Activated CD8-positive, alpha-beta T cell treated with anti-CD3 and anti-CD28 coated beads, Interleukin-2, amount 10 ng/mL, durations not matched to agents 7 days and 5 days (primary cell): Measurements from ENCODE around the gene SNRNP27. TPM values are rescaled to one million over a fixed set of nuclear protein-coding genes. Genes with fewer than 3 reads are reported as not detected.

Experiments
- ATAC-seq: fragments of 150-1000 bp; cut with Tn5 transposase; one replicate; pipeline ENCODE4 v1.10.0; 2021; ENCODE audit warnings: moderate library complexity
- CTCF ChIA-PET: fragments of 350-600 bp; sonication (Branson Sonifier 250); formaldehyde crosslinking; loops from one replicate; lab custom pipeline; 2021; ENCODE audit warnings: antibody characterized with exemption; lab: Charles Lee
- POLR2A ChIA-PET: fragments of 350-600 bp; sonication (Branson Sonifier 250); formaldehyde crosslinking; loops from one replicate; lab custom pipeline; 2021; ENCODE audit warnings: antibody characterized with exemption; lab: Charles Lee
- DNase-seq: peaks from one replicate; pipeline ENCODE4 v3.0.0-alpha.2; 2020
- H3K27ac Mint-ChIP-seq: one replicate; pipeline ENCODE4 v1.8.0; 2021; ENCODE audit warnings: mild to moderate bottlenecking, mixed read lengths
- H3K27me3 Mint-ChIP-seq: one replicate; pipeline ENCODE4 v1.8.0; 2021; ENCODE audit warnings: low read depth, mixed read lengths
- H3K36me3 Mint-ChIP-seq: one replicate; pipeline ENCODE4 v1.8.0; 2021; ENCODE audit warnings: low read depth, mixed read lengths
- H3K4me1 Mint-ChIP-seq: one replicate; pipeline ENCODE4 v1.8.0; 2021; ENCODE audit warnings: low read depth, mixed read lengths
- H3K4me3 Mint-ChIP-seq: one replicate; pipeline ENCODE4 v1.8.0; 2021; ENCODE audit warnings: mild to moderate bottlenecking, mixed read lengths
- H3K9me3 Mint-ChIP-seq: one replicate; pipeline ENCODE4 v1.8.0; 2022; ENCODE audit warnings: mixed read lengths; ENCODE audit not compliant: insufficient read depth
- total RNA-seq, 2 experiments: library from RNA; stranded (reverse); gene quantifications; one replicate each; pipeline ENCODE4 v1.2.3, GENCODE V29; 2021

The SNRNP27 gene
- total RNA-seq, 2 experiments from 2014 or later, result 53.0 to 56.0 TPM

DNA sequence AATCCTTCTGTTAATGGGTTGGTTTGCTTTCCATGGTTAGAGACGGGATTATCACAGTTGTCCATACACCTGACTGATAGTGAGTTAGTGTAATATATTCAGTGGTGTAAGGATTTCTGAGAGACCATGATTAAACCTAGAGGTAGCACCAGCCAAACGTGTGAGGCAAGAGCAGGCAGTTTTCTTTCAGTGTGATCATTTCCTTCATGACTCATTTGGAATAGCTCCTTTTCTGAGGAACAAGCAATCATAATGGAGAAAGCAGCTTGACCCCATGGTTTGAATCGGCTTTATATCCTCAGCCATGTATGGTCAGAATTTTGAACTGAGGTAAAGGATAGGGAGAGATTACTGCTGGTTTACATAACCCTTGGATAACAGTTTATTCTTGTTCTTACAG is 24.1 kb downstream of the SNRNP27 start:
- ATAC-seq, result no peak
- H3K27ac Mint-ChIP-seq, result no peak overlapping the region
- H3K27me3 Mint-ChIP-seq, result no peaks in the 10 kb centered on the region

DNA sequence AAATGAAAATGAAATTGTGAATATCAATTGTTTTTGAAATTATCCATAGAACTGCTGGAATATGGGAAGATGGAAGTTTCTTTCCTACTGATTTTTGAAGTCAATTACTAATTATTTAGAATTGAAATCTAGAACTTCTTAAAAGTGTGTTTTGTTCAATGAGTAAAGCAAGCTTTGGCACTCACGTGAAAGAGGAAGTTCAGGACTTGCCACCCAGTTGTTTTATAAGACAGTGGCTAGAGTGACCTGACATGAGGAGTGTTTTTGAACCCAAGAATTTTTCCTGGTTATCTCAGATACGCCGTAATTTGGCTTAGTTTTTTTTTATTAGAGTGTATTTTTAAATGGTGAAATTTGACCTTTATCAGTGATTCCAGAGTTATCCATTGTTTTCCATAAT is 24.6 kb downstream of the SNRNP27 start:
- Mint-ChIP-seq H3K4me1 (peaks cover 38% of the 10 kb centered on the region), H3K4me3 (no peak overlapping the region), H3K27me3 (no peaks in the 10 kb centered on the region), H3K27ac (no peak overlapping the region), H3K36me3 (peaks cover 36% of the 10 kb centered on the region), H3K9me3 (no peaks in the 10 kb centered on the region)
- no peak for ATAC-seq
- DNase-seq, result no peak
- ChIA-PET POLR2A (no interaction called here), CTCF (interaction anchor here (1.2 to 1.5 kb wide), 2 partner anchors 153 to 225 kb away, joined by 4 to 5 read pairs; no protein-coding TSS in a partner anchor)

More for the DNA sequence above, 24.1 kb downstream of the SNRNP27 start:
- no peaks in the 10 kb centered on the region for H3K9me3 Mint-ChIP-seq
- H3K36me3 Mint-ChIP-seq, result peaks cover 32% of the 10 kb centered on the region
- CTCF ChIA-PET, result interaction anchor here (1.2 to 6.5 kb wide), 2 partner anchors 153 to 226 kb away, joined by 5 to 103 read pairs; no protein-coding TSS in a partner anchor
- POLR2A ChIA-PET, result no interaction called here
- H3K4me3 Mint-ChIP-seq, result no peak overlapping the region
- peaks cover 36% of the 10 kb centered on the region for H3K4me1 Mint-ChIP-seq
- DNase-seq, result no peak

DNA sequence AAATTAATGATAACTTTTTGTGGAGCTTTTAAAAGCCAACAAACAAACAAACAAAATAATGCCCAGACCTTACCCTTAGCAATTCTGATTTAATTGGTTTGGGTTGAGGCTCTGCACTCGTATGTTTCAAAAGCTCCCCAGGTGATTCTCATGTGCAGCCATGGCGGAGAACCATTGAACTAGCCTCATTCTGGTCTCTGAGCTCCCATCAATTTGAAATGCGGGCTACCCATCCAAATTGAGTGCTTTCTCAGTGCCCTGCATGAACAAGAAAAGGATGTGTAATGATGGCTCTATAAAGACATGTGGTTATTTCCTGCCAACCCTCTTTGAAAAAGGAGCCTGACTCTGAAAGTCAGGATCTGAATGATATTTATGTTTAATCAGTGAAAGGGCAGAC is 29.4 kb downstream of the SNRNP27 start:
- Mint-ChIP-seq H3K9me3 (no peaks in the 10 kb centered on the region), H3K27me3 (no peaks in the 10 kb centered on the region), H3K36me3 (peaks cover 32% of the 10 kb centered on the region), H3K4me1 (peaks cover 13% of the 10 kb centered on the region), H3K27ac (no peak overlapping the region), H3K4me3 (no peak overlapping the region)
- ChIA-PET CTCF (interaction anchor here (0.8 to 1.2 kb wide), 6 partner anchors 9 to 148 kb away, joined by 3 to 4 read pairs (median 4); partner anchors contain the start of gene MXD1), POLR2A (interaction anchor here (1.9 kb wide), 1 partner anchor 9 kb away, joined by 4 read pairs; the partner anchor contains the start of gene MXD1)
- DNase-seq (no peak), ATAC-seq (no peak)

DNA sequence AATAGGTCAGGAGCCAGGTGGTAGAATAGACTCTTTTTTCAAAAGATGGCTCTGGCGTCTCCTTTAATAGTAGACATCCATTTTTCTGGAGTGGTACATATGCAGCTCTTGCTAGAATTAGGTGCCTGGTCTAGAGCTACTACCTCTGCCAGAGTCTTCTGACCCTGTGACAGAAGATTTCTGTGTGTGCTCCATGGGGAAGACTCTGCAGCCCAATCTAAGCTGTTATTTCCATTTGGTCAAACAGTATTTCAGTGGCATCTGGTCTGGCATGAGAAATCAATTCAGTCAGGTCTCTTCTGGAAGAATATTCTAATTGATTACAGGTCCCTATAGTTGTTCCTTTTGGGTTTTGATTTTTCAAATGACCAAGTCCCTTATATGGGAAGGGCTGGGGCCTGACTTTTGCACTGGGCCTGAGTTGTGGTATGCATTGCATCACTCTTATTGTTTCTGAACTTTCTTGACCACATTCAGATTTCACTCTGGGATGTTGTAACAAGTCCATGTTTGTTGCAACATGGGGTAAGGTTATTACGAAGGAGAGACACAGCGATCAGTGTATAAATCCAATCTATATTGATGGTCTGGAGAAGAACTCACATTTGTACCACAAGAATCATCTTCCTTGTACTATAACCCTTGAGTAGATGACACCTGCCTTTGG is 33.2 kb downstream of the SNRNP27 start:
- Mint-ChIP-seq H3K36me3 (peaks cover 32% of the 10 kb centered on the region), H3K4me1 (peaks cover 14% of the 10 kb centered on the region), H3K9me3 (no peaks in the 10 kb centered on the region), H3K27me3 (no peaks in the 10 kb centered on the region), H3K4me3 (no peak overlapping the region), H3K27ac (no peak overlapping the region)
- ATAC-seq (no peak), DNase-seq (no peak)
- ChIA-PET CTCF (no interaction called here), POLR2A (interaction anchor here (1.1 kb wide), 1 partner anchor 12 kb away, joined by 3 read pairs; the partner anchor contains the start of gene MXD1)

DNA sequence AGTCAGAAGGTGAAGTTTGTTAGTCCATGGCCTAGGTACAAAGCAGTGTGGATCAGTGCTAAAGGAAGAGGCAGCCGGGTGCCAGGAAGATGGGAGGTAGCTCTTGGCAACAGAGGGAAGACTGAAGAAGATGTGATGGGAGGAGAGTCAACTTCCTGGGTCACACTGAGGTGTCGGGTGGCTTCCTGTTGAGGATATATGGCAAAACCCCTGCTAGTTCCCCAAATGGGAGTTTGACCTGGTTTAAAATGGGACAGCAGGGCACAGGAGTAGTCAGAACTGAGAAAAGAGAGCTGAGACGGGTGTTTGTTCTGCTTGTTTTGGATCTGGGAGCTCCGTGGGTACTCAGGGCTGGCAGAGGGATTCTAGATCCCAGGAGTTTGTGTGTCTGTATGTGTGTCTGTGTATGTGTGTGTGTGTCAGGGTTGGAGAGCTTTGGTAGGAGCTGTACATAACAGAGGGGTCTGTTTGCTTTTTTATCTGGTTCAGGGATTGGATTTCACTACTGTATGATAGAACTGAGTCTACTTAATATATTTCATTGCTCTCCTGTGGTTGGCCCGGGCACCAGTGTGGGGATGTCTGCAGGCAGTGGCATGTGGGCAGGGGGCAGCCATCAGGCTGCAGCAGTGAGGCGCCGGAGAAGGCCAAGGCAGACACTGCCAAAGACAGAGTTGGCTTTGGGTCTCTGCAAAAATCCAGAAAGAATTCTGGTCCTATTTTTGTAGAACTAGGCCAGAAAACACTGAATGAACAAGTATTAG is 38.3 kb downstream of the SNRNP27 start:
- Mint-ChIP-seq H3K27ac (peak overlapping the region; percentile 22), H3K27me3 (no peaks in the 10 kb centered on the region), H3K4me1 (peaks cover 21% of the 10 kb centered on the region), H3K36me3 (peaks cover 42% of the 10 kb centered on the region), H3K9me3 (no peaks in the 10 kb centered on the region), H3K4me3 (no peak overlapping the region)
- ChIA-PET POLR2A (interaction anchor here (0.5 to 1.8 kb wide), 3 partner anchors 14 to 1060 kb away, joined by 3 to 4 read pairs (median 4); partner anchors contain the start of gene C2orf42), CTCF (interaction anchor here (0.7 to 1.5 kb wide), 3 partner anchors 13 to 18 kb away, joined by 3 to 4 read pairs (median 3); no protein-coding TSS in a partner anchor)
- DNase-seq (no peak), ATAC-seq (no peak)

DNA sequence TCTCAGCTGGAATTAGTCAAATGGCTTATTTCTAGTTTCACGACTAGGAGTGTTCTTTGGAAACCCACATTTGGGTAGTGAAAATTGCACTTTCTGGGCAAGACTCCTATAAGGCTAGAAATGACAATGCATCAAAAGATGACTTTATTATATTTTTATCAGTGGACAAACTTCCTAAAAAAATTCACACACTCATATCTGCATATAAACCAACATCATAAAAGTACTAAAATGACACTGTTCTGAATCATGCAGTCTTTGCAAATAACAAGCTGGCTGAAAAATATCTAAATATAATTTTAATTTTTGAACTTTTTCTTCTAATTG is 38.8 kb downstream of the SNRNP27 start:
- Mint-ChIP-seq H3K4me3 (no peak overlapping the region), H3K4me1 (peaks cover 21% of the 10 kb centered on the region), H3K36me3 (peaks cover 46% of the 10 kb centered on the region), H3K27me3 (no peaks in the 10 kb centered on the region), H3K9me3 (no peaks in the 10 kb centered on the region), H3K27ac (no peak overlapping the region)
- no peak for ATAC-seq
- DNase-seq, result no peak
- ChIA-PET CTCF (interaction anchor here (1.2 to 1.5 kb wide), 2 partner anchors 12 to 19 kb away, joined by 3 to 4 read pairs; no protein-coding TSS in a partner anchor), POLR2A (interaction anchor here (0.5 to 1.8 kb wide), 3 partner anchors 14 to 1059 kb away, joined by 3 to 4 read pairs (median 4); partner anchors contain the start of gene C2orf42)

DNA sequence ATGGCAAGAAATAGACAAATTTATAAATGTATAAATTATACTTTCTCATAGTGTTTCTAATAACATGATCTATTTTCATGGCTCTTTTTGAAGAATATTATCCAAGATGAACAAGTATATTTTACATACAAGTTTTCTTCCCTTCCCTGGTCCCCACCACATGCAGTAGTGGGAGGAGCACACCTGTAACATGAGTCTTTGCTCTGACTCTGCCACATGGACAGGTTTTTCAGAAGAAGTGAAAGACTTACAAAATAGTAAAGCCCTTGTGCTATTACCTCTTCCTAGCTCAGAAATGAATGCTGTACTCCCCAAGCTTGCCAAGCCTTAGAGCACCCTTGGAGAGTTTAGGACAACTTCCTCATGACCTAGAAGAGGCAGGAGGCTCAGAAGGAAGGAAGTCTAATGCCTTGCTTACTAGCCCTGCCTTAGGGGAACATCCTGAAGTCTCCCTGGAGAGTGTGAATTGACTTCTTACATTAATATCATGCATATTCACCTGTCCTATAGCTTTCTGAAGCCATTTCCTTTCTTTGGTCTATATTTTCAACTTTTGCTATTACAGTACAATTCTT is 39.6 kb downstream of the SNRNP27 start:
- no peak for DNase-seq
- Mint-ChIP-seq H3K36me3 (peaks cover 47% of the 10 kb centered on the region), H3K4me1 (peaks cover 21% of the 10 kb centered on the region), H3K9me3 (no peaks in the 10 kb centered on the region), H3K27me3 (no peaks in the 10 kb centered on the region), H3K27ac (no peak overlapping the region), H3K4me3 (no peak overlapping the region)
- ChIA-PET POLR2A (no interaction called here), CTCF (interaction anchor here (0.8 to 1.5 kb wide), 4 partner anchors 9 to 64 kb away, joined by 3 to 4 read pairs (median 3); no protein-coding TSS in a partner anchor)
- ATAC-seq, result no peak

DNA sequence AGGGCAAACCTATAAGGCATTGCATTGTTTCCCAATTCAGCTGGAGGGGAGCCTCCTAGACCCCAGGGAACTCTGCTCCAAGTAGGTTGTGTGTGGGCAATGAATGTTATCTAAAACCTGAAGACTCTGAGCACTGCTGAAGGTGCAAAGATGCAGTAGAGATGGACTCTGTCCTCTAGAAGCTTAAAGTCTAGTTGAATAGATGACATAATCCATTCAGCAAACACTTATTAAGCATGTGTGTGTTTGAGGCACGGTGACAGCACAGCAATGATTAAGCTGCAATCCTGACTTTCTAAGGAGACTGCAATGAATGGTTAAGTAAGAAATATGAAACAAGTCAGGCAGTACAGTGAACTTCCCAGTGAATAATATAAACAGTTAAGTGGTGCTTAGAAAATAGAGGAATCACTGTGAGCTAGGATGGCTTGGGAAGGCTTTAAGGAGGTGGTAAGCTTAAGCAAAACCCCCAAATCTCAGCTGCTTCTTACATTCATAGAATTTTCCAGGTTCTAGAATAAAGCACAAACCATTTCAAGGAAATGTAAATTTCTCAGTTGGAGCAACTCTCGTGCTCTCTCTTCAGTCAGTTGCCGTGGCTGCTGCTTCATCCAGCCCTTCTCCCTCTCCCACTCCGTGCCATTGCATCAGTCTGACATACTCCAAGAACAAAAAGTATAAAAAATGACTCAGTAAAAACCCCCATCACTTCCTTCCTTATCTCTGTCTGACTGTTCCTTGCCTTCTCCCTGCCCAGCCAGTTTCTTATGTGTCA is 40.3 kb downstream of the SNRNP27 start:
- POLR2A ChIA-PET, result no interaction called here
- CTCF ChIA-PET, result interaction anchor here (0.8 to 1.5 kb wide), 4 partner anchors 8 to 63 kb away, joined by 3 to 4 read pairs (median 3); no protein-coding TSS in a partner anchor
- DNase-seq (no peak), ATAC-seq (no peak)
- Mint-ChIP-seq H3K9me3 (no peaks in the 10 kb centered on the region), H3K4me3 (no peak overlapping the region), H3K4me1 (peaks cover 21% of the 10 kb centered on the region), H3K36me3 (peaks cover 48% of the 10 kb centered on the region), H3K27ac (no peak overlapping the region), H3K27me3 (no peaks in the 10 kb centered on the region)

DNA sequence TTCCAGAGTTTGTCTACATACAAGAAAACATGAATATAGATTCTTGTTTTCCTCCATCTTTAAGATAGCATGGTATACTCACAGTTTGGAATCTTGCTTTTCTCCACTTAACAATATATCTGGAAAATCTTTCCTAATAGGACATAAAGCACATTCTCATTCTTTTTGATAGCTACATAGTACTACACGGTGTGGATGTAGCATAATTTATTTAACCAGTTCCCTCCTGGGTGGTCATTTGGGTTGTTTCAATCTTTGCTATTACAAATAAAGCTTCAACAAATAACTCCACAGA is 40.8 kb downstream of the SNRNP27 start:
- ChIA-PET POLR2A (no interaction called here), CTCF (interaction anchor here (0.7 to 1.1 kb wide), 2 partner anchors 23 to 137 kb away, joined by 3 read pairs; no protein-coding TSS in a partner anchor)
- Mint-ChIP-seq H3K27me3 (no peaks in the 10 kb centered on the region), H3K4me1 (peaks cover 21% of the 10 kb centered on the region), H3K9me3 (no peaks in the 10 kb centered on the region), H3K4me3 (no peak overlapping the region), H3K27ac (no peak overlapping the region), H3K36me3 (peaks cover 49% of the 10 kb centered on the region)
- ATAC-seq (no peak), DNase-seq (no peak)

DNA sequence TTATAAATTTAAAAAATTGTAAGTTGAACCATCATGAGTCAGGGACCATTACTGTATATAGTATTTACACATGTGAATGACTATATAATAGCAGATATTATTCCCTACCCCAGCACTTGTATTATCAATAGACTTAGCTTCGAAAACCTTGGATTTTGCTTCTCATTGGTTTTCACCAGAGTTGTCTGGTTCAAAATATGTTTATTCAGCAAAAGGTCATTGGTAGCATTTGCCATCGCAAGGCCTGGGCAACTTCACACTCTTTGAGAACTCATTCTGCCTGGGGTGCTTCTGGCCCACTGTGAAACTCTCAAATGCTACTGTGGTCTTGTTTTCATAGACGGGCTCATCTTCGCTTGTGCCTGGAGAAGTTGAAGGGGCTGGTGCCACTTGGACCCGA is 41.3 kb downstream of the SNRNP27 start:
- CTCF ChIA-PET, result interaction anchor here (0.7 to 1.1 kb wide), 3 partner anchors 14 to 136 kb away, joined by 3 read pairs; no protein-coding TSS in a partner anchor
- H3K36me3 Mint-ChIP-seq, result peaks cover 53% of the 10 kb centered on the region

DNA sequence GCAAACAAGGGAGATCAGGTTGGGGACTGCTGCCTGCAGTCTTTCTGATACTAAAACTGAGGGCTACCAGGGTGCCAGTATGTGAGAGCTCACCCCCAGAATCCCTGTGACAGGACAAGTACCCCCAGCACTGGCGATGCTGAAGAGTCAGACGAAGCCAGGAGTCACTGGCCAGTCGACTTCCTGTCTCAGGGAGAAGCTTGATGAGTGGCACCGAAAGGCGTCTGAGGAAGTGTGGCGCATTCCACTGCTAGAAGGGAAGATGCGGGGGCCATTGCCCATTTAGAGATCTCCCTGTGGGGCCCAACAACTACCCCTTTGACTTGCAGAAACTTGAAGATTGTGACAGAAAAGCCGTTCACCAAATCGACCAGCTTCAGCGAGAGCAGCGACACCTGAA is 43.1 kb downstream of the SNRNP27 start:
- ATAC-seq (no peak), DNase-seq (no peak)
- peaks cover 17% of the 10 kb centered on the region for H3K4me1 Mint-ChIP-seq
- H3K27me3 Mint-ChIP-seq, result no peaks in the 10 kb centered on the region
- POLR2A ChIA-PET, result interaction anchor here (0.6 kb wide), 1 partner anchor 150 kb away, joined by 4 read pairs; no protein-coding TSS in a partner anchor
- no peaks in the 10 kb centered on the region for H3K9me3 Mint-ChIP-seq
- no peak overlapping the region for H3K4me3 Mint-ChIP-seq
- peaks cover 55% of the 10 kb centered on the region for H3K36me3 Mint-ChIP-seq
- H3K27ac Mint-ChIP-seq, result no peak overlapping the region
- CTCF ChIA-PET, result interaction anchor here (1.7 kb wide), 1 partner anchor 22 kb away, joined by 3 read pairs; the partner anchor contains the start of gene MXD1

More for the DNA sequence above, 41.3 kb downstream of the SNRNP27 start:
- POLR2A ChIA-PET, result no interaction called here
- Mint-ChIP-seq H3K4me1 (peaks cover 21% of the 10 kb centered on the region), H3K4me3 (no peak overlapping the region), H3K9me3 (no peaks in the 10 kb centered on the region), H3K27me3 (no peaks in the 10 kb centered on the region), H3K27ac (no peak overlapping the region)
- DNase-seq (no peak), ATAC-seq (no peak)
